HG02943 (cell line): ENCODE data around the gene NSMF.

Experiments used
- ATAC-seq: cut with Tn5 transposase; IDR thresholded peaks from one replicate; pipeline ENCODE4 v1.9.1; 2021; ENCODE audit warnings: mild to moderate bottlenecking, low read depth, moderate library complexity; ENCODE audit not compliant: unreplicated experiment

The NSMF gene

GRCh38 chr9:137398561-137399468 is 60.3 kb downstream of the NSMF start:
- ATAC-seq = no peak

- ATAC-seq = no peak
Measured at GRCh38 chr9:137397675-137398423, 61.3 kb downstream of the NSMF start.
